Lung (tissue), 13 donors: ENCODE data around the gene ATP10A. TPM values are rescaled to one million over a fixed set of nuclear protein-coding genes. Genes with fewer than 3 reads are reported as not detected.
A peak's percentile ranks its signal among the peaks of the same experiment; 100 is the strongest.

ENCODE experiments used
- ATAC-seq: fragments of 200-7000 bp; cut with Tn5 transposase; one replicate; pipeline ENCODE4 v1.9.1; 2020; ENCODE audit warnings: moderate number of reproducible peaks; ENCODE audit not compliant: insufficient read depth, low FRiP score
- DNase-seq, 3 donors: peaks; one replicate each; pipeline ENCODE4 v3.0.0-alpha.2; 2013 to 2017
- H3K27ac ChIP-seq, 2 donors: one replicate each; pipeline ENCODE4 v1.5.1; 2013; ENCODE audit warnings: mild to moderate bottlenecking in 2 of 2, moderate library complexity in 2 of 2, control low read depth in 1 of 2, inconsistent platforms in 1 of 2, low read depth in 1 of 2, low read length in 1 of 2
- H3K27me3 ChIP-seq, 3 donors: one replicate each; pipeline ENCODE4 v1.5.1; 2013; ENCODE audit warnings: low read length in 2 of 3; ENCODE audit not compliant: control insufficient read depth in 3 of 3, insufficient read depth in 3 of 3
- H3K36me3 ChIP-seq, 4 donors: one replicate each; pipeline ENCODE4 v1.5.1; 2013; ENCODE audit warnings: low read length in 4 of 4, mild to moderate bottlenecking in 1 of 4, moderate library complexity in 1 of 4; ENCODE audit not compliant: control insufficient read depth in 4 of 4, insufficient read depth in 4 of 4
- H3K4me1 ChIP-seq, 5 donors: one replicate each; pipeline ENCODE4 v1.5.1; 2013; ENCODE audit warnings: low read length in 5 of 5, mild to moderate bottlenecking in 2 of 5, moderate library complexity in 1 of 5; ENCODE audit not compliant: control insufficient read depth in 5 of 5, insufficient read depth in 5 of 5
- H3K4me3 ChIP-seq: one replicate; pipeline ENCODE4 v1.5.1; 2013; ENCODE audit warnings: mild to moderate bottlenecking, control low read depth, moderate library complexity
- H3K9ac ChIP-seq, 2 donors: one replicate each; pipeline ENCODE4 v1.5.1; 2013; ENCODE audit warnings: low read length in 2 of 2, control low read depth in 1 of 2; ENCODE audit not compliant: insufficient read depth in 1 of 2
- H3K9me3 ChIP-seq, 4 donors: one replicate each; pipeline ENCODE4 v1.5.1; 2013; ENCODE audit warnings: low read length in 3 of 4, mild to moderate bottlenecking in 1 of 4, moderate library complexity in 1 of 4; ENCODE audit not compliant: control insufficient read depth in 4 of 4, insufficient read depth in 3 of 4
- WGBS, 2 donors: extraction: QIAGEN DNeasy Blood & Tissue Kit; methylation state at CpG; one replicate each; pipeline ENCODE4 v1.1.7; 2013; 5-methylcytosine and 5-hydroxymethylcytosine counted together
- polyA plus RNA-seq, 2 donors: library from polyadenylated mRNA; stranded (reverse); fragments of 200-250 nt; gene quantifications; one replicate each; pipeline ENCODE4 v1.2.1, GENCODE V29; 2013
- small RNA-seq: library from RNA; depleted of rRNA; stranded (forward); fragments of <200 nt; gene quantifications from one replicate; pipeline ENCODE3, GENCODE V24; 2014; ENCODE audit warnings: low replicate concordance
- total RNA-seq, 2 donors: library from RNA; depleted of rRNA in 1 of 2; stranded (reverse); fragments of >200 nt in 1 of 2; gene quantifications; one replicate each; pipeline ENCODE4 v1.2.1, GENCODE V29; 2014 to 2021
- TF ChIP-seq, protein P1 (sequence below): IDR thresholded peaks from 2 replicates; pipeline ENCODE4 v1.5.1; 2012; ENCODE audit warnings: mild to moderate bottlenecking; ENCODE audit errors: control extremely low read depth, extremely low read depth
- donor health status: control.
- donor health status: control.
- donor health status: Bipolar disorder and iron deficiency.
- donor health status: healthy.
- donor health status: DM: yes; HTN: yes; CAD: no.

ATP10A gene
- total and polyA plus RNA-seq, 4 donors = 4.5 to 33.7 (median 6.2) TPM

DNA sequence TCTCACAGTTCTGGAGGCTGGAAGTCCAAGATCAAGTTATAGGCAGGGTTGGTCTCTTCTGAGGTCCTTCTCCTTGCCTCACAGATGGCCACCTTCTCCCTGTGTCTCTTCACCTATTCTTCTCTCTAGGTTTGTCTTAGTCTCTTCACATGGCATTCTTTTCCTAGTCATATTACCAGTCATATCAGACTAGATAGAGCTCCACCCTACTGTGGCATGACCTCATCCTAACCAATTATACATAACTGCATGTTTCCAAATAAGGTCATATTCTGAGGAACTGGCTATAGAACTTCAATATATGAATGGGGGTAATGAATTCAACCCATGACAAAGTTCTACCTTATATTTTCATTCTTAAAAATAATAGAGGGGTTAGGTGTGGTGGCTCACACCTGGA is 227.9 kb downstream of the ATP10A start:
- TF ChIP-seq, protein P1, sequence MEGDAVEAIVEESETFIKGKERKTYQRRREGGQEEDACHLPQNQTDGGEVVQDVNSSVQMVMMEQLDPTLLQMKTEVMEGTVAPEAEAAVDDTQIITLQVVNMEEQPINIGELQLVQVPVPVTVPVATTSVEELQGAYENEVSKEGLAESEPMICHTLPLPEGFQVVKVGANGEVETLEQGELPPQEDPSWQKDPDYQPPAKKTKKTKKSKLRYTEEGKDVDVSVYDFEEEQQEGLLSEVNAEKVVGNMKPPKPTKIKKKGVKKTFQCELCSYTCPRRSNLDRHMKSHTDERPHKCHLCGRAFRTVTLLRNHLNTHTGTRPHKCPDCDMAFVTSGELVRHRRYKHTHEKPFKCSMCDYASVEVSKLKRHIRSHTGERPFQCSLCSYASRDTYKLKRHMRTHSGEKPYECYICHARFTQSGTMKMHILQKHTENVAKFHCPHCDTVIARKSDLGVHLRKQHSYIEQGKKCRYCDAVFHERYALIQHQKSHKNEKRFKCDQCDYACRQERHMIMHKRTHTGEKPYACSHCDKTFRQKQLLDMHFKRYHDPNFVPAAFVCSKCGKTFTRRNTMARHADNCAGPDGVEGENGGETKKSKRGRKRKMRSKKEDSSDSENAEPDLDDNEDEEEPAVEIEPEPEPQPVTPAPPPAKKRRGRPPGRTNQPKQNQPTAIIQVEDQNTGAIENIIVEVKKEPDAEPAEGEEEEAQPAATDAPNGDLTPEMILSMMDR = no peak

DNA sequence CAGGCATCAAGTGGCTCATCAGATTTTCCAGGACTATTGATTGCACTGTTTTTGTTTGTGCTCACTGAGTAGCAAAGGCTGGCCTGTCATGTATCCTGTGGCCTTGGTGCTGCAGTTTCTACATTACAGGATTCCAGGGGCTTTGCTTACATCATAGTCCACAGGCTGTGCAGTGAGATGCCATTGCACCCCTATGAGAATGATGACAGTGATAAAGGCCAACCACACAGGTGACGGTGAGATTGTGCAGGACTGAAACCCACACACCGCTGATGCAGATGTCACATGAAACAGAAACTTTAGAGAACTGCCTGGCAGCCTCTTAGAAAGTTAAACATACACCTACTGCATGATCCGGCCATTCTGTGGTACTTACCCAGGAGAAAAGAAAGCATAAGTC is 229.3 kb downstream of the ATP10A start:
- H3K36me3 ChIP-seq = no peaks in the 10 kb centered on the region
- H3K9me3 ChIP-seq = peaks cover 0 to 4% (median 0%) of the 10 kb centered on the region in 4 donors
- no peak overlapping the region for H3K9ac ChIP-seq
- ATAC-seq (no peak), DNase-seq (peak in 1 of 3 donors; percentile 22)
- WGBS, 2 donors = 50 to 56% methylated on average over 3 of the region's 3 CpGs
- no peaks in the 10 kb centered on the region for H3K27me3 ChIP-seq
- H3K4me1 ChIP-seq = peaks cover 0 to 6% (median 0%) of the 10 kb centered on the region in 5 donors
- H3K4me3 ChIP-seq = no peak overlapping the region
- H3K27ac ChIP-seq = no peak overlapping the region
- TF ChIP-seq, protein P1 = no peak

More for the DNA sequence above, 227.9 kb downstream of the ATP10A start:
- no peak overlapping the region for H3K4me3 ChIP-seq
- no peak overlapping the region for H3K27ac ChIP-seq
- DNase-seq (no peak), ATAC-seq (no peak)
- H3K27me3 ChIP-seq = no peaks in the 10 kb centered on the region
- H3K9me3 ChIP-seq = peaks cover 0 to 2% (median 0%) of the 10 kb centered on the region in 4 donors
- H3K9ac ChIP-seq = no peak overlapping the region
- H3K4me1 ChIP-seq = peaks cover 0 to 6% (median 0%) of the 10 kb centered on the region in 5 donors
- no peaks in the 10 kb centered on the region for H3K36me3 ChIP-seq

DNA sequence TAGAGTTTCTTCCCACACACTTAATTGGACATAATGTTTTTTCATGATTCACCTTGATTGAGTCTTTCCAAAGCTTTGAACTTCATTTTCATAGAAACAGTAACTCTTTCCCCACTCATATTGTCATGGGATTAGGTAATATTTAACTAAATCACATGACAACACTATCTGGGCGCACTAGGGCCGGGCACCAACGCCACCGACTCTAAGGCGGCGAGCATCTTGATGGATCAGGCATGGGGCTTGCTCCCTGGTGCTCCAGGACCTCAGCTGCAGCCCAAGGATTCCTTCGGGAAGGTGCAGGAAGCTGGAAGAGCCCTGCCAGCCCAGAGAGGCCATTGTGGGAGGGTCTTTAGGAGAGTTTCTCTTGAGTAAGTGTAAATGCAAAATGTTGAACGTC is 231.2 kb downstream of the ATP10A start:
- TF ChIP-seq, protein P1 = no peak
- DNase-seq (no peak), ATAC-seq (no peak)
- H3K4me1 ChIP-seq = peaks cover 0 to 6% (median 0%) of the 10 kb centered on the region in 5 donors
- no peak overlapping the region for H3K4me3 ChIP-seq
- no peaks in the 10 kb centered on the region for H3K36me3 ChIP-seq
- H3K9me3 ChIP-seq = peaks cover 0 to 3% (median 0%) of the 10 kb centered on the region in 4 donors
- no peak overlapping the region for H3K27ac ChIP-seq
- 77 to 78% methylated on average over 8 of the region's 8 CpGs for WGBS, 2 donors
- no peaks in the 10 kb centered on the region for H3K27me3 ChIP-seq
- no peak overlapping the region for H3K9ac ChIP-seq

Small RNA genes lying within 50 kb of the gene (small RNA-seq; reads per million reads assigned to genes)
- gene MIR4715 (not detected), gene RNA5SP390 (not detected)
